ENCODE results near the gene TMPRSS3.

Gene TMPRSS3

DNA sequence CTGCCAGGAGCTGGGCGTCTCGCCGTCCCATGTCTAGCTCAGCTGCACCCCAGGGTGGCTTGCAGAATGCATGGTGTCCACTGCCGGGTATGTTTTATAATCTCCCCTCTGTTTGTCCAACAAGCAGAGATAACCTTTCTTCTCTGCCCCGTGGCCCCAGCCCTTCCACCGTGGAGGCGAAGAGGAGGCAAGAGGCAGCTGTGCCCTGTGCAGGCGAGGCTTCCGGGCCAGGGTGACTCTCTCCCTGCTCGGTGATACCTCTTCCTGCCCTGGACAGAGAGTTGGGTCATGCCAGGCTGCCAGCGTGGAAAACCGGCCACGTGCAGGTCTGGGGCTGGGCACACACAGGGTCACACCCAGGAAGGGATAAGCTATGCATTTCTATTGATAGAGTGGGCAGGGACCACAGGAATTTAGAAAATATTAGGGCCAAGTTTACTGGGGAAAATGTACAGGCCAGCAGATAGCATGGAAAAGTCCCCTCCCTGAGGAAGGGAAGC, 44.9 kb downstream of the TMPRSS3 start, which contains the start of gene TFF2:
TSS of gene TFF2 (minus strand) at position 68 of the 500 bp plus-strand sequence. CDS start at position 31, 37 bp downstream.
- no peaks in the 10 kb centered on the region for H3K36me3 ChIP-seq (ENCODE audit: insufficient read depth, low read length)
- H3K27me3 ChIP-seq (ENCODE audit: insufficient read depth, low read length) = peaks cover 34% of the 10 kb centered on the region
- no peaks in the 10 kb centered on the region for H3K79me2 ChIP-seq (ENCODE audit: control insufficient read depth, insufficient read depth, low read length, unreplicated experiment)
- no peaks in the 10 kb centered on the region for H3K4me1 ChIP-seq (ENCODE audit: control insufficient read depth, insufficient read depth, low read length, unreplicated experiment)
- H3K27ac ChIP-seq (ENCODE audit: low read depth, low read length) = no peak within 1 kb of the TSS
- no peak within 1 kb of the TSS for H2AFZ ChIP-seq (ENCODE audit: low read length, unreplicated experiment)
- no peak within 1 kb of the TSS for H3K4me3 ChIP-seq (ENCODE audit: low read depth, low read length)

DNA sequence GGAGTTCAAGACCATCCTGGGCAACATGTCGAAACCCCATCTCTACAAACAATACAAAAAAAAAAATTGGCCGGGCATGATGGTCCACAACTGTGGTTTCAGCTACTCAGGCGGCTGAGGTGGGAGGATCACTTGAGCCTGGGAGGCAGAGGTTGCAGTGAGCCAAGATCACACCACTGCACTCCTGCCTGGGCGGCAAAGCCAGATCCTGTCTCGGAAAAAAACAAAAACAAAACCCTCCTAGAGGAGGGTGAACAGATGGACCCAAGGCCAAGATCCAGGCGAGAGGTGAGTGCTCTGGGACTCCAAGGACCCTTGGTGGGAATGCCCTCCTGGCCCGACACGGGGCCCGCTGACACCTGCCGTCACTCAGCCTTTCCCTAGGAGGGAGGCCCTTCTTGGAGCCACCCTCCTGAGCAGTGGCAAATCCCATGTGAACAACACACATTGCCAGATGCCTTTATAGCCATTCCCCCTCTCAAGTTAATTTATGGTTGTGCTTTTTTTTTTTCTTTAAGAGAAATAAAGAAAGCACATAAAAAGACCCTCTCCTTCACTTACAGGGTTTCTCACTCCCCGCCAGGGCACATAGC, 45.4 kb downstream of the TMPRSS3 start:
- peaks cover 29% of the 10 kb centered on the region for H3K27me3 ChIP-seq (ENCODE audit: insufficient read depth, low read length)
- no peak overlapping the region for H3K4me3 ChIP-seq (ENCODE audit: low read depth, low read length)
- H3K79me2 ChIP-seq (ENCODE audit: control insufficient read depth, insufficient read depth, low read length, unreplicated experiment) = no peaks in the 10 kb centered on the region
- H3K4me1 ChIP-seq (ENCODE audit: control insufficient read depth, insufficient read depth, low read length, unreplicated experiment) = no peaks in the 10 kb centered on the region
- no peak overlapping the region for H3K27ac ChIP-seq (ENCODE audit: low read depth, low read length)
- no peaks in the 10 kb centered on the region for H3K36me3 ChIP-seq (ENCODE audit: insufficient read depth, low read length)
- H2AFZ ChIP-seq (ENCODE audit: low read length, unreplicated experiment) = no peak overlapping the region

DNA sequence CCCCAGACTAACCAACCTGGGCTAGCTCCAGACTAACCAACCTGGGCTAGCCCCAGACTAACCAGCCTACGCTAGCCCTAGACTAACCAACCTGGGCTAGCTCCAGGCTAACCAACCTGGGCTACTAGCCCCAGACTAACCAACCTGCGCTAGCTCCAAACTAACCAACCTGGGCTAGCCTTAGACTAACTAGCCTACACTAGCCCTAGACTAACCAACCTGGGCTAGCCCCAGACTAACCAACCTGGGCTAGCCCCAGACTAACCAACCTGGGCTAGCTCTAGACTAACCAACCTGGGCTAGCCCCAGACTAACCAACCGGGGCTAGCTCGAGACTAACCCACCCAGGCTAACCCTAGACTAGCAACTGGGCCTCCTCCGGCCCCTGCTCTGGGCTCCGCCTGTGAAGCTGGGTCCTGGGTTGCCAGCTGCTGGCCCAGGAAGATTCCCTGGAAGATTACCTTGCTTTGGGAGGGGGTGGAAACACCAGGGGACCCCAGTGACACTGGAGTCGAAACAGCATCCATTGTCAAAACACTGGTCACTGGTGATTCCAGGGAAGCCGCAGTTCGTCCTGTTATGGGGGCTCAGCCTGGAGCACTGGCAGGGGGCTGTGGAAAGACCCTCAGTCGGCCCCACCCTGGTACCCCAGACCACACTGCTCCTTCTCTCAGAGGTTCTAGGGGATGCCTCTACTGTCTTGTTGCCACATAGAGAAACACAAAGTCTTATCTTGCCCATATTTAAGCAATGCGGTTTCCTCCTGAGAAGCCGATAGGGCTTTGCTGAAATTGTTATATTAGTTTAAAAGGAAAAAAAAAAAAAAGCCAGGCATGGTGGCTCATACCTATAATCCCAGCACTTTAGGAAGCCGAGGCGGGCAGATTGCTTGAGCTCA, 46.2 kb downstream of the TMPRSS3 start:
- Histone ChIP-seq H3K36me3 (ENCODE audit: insufficient read depth, low read length) (no peaks in the 10 kb centered on the region), H3K27ac (ENCODE audit: low read depth, low read length) (no peak overlapping the region), H3K4me1 (ENCODE audit: control insufficient read depth, insufficient read depth, low read length, unreplicated experiment) (no peaks in the 10 kb centered on the region), H3K27me3 (ENCODE audit: insufficient read depth, low read length) (peaks cover 22% of the 10 kb centered on the region), H2AFZ (ENCODE audit: low read length, unreplicated experiment) (no peak overlapping the region), H3K4me3 (ENCODE audit: low read depth, low read length) (no peak overlapping the region), H3K79me2 (ENCODE audit: control insufficient read depth, insufficient read depth, low read length, unreplicated experiment) (no peaks in the 10 kb centered on the region)

DNA sequence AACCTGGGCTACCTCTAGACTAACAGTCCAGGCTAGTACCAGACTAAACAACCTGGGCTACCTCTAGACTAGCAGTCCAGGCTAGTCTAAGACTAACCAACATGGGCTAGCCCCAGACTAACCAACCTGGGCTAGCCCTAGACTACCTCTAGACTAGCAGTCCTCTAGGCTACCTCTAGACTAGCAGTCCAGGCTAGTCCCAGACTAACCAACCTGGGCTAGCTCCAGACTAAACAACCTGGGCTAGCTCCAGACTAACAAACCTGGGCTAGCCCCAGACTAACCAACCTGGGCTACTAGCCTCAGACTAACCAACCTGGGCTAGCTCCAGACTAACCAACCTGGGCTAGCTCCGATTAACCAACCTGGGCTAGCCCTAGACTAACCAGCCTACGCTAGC, 47.1 kb downstream of the TMPRSS3 start:
- H3K27me3 ChIP-seq (ENCODE audit: insufficient read depth, low read length) = peaks cover 23% of the 10 kb centered on the region
- no peak overlapping the region for H3K4me3 ChIP-seq (ENCODE audit: low read depth, low read length)
- no peaks in the 10 kb centered on the region for H3K36me3 ChIP-seq (ENCODE audit: insufficient read depth, low read length)
- H2AFZ ChIP-seq (ENCODE audit: low read length, unreplicated experiment) = no peak overlapping the region
- no peaks in the 10 kb centered on the region for H3K79me2 ChIP-seq (ENCODE audit: control insufficient read depth, insufficient read depth, low read length, unreplicated experiment)
- H3K27ac ChIP-seq (ENCODE audit: low read depth, low read length) = no peak overlapping the region
- H3K4me1 ChIP-seq (ENCODE audit: control insufficient read depth, insufficient read depth, low read length, unreplicated experiment) = no peaks in the 10 kb centered on the region

DNA sequence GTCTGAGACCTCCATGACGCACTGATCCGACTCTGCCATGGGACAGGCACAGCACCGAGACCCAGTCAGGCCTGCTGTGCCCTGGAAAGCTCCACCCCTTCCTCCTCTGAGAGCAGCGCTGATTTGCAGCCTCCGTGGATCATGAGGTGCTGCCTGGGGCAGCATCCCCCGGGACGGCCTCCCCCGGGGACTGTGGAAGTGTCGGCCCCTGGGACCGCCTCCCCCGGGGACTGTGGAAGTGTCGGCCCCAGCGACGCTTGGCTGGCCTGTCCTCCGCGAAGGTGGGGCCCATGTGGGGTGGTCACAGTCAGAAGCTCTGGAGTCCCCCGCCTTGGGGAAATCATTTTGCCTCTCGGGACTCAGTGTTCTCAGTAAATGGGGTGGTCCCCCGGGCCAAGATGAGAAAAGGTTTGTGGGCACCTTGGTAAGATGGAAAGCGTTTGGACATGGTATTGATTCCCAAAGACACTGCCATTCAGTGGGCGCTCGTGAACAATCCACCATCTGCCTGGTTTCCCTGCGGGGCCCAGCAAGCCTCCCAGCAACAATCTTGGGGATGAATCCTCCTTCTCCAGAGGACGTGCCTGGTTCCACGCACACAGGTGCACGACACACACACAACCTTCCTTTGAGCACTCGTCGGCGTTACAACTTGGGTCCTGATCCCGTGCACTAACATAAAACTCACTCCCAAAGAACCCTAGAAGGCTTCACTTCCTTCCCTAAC, 48.1 kb downstream of the TMPRSS3 start:
- H3K4me1 ChIP-seq (ENCODE audit: control insufficient read depth, insufficient read depth, low read length, unreplicated experiment) = no peaks in the 10 kb centered on the region
- no peak overlapping the region for H2AFZ ChIP-seq (ENCODE audit: low read length, unreplicated experiment)
- H3K27ac ChIP-seq (ENCODE audit: low read depth, low read length) = no peak overlapping the region
- H3K79me2 ChIP-seq (ENCODE audit: control insufficient read depth, insufficient read depth, low read length, unreplicated experiment) = no peaks in the 10 kb centered on the region
- H3K36me3 ChIP-seq (ENCODE audit: insufficient read depth, low read length) = no peaks in the 10 kb centered on the region
- H3K4me3 ChIP-seq (ENCODE audit: low read depth, low read length) = no peak overlapping the region
- peaks cover 20% of the 10 kb centered on the region for H3K27me3 ChIP-seq (ENCODE audit: insufficient read depth, low read length)

DNA sequence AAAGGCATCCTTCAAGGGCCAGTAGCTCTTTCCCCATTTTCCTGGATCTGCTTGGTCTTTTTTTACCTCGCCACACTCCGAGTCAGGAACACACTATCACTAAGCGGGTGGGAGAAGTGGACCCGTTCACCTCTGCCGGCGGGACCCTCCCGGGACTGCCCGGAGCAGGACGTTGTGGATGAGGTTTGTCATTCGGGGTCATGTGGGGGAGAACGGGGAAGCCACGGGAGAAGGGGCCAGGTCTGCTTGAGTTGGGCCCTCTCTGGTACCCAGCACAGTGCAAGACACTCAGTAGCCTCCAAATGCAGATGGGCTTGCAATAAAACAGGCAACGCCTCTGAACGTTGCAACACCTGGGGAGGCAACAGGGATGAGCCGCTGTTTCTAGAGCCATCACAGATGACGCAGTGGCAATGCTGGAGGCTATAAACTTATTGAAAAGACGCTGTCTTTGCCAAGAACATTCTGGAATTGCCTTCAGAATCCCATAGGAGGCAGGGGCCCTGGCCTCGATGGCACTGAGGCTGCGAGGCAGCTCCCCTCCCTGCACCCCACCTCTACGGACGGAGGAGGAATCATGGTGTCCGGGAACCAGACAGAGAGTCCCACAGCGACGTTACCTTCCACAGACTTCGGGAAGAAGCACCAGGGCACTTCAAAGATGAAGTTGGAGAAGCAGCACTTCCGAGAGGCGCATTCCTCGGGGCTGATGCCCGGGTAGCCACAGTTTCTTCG, 48.8 kb downstream of the TMPRSS3 start:
- no peaks in the 10 kb centered on the region for H3K36me3 ChIP-seq (ENCODE audit: insufficient read depth, low read length)
- no peaks in the 10 kb centered on the region for H3K4me1 ChIP-seq (ENCODE audit: control insufficient read depth, insufficient read depth, low read length, unreplicated experiment)
- H3K4me3 ChIP-seq (ENCODE audit: low read depth, low read length) = no peak overlapping the region
- H3K79me2 ChIP-seq (ENCODE audit: control insufficient read depth, insufficient read depth, low read length, unreplicated experiment) = no peaks in the 10 kb centered on the region
- no peak overlapping the region for H2AFZ ChIP-seq (ENCODE audit: low read length, unreplicated experiment)
- no peak overlapping the region for H3K27ac ChIP-seq (ENCODE audit: low read depth, low read length)
- H3K27me3 ChIP-seq (ENCODE audit: insufficient read depth, low read length) = peaks cover 20% of the 10 kb centered on the region

DNA sequence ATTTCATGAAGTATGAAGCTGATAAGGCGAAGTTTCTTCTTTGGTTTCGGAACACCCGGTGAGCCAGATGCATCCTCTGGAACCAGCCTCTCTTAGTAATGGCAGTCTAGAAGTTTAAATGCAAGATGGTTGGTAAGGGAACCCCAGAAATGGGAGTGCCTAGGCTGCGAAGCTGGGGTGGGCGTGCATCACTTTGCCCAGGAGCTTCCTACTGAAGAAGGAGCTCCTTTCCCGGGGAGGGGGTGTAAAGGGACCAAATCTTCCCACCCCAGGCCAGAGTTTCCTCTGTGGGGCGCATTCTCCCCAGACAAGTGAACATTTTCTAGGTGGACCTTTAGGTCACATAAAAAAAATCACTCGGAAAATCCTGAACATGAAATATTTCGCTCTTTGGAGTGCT, 49.4 kb downstream of the TMPRSS3 start:
- Histone ChIP-seq H2AFZ (ENCODE audit: low read length, unreplicated experiment) (no peak overlapping the region), H3K27ac (ENCODE audit: low read depth, low read length) (no peak overlapping the region), H3K4me3 (ENCODE audit: low read depth, low read length) (no peak overlapping the region), H3K36me3 (ENCODE audit: insufficient read depth, low read length) (no peaks in the 10 kb centered on the region), H3K27me3 (ENCODE audit: insufficient read depth, low read length) (peaks cover 19% of the 10 kb centered on the region), H3K4me1 (ENCODE audit: control insufficient read depth, insufficient read depth, low read length, unreplicated experiment) (no peaks in the 10 kb centered on the region), H3K79me2 (ENCODE audit: control insufficient read depth, insufficient read depth, low read length, unreplicated experiment) (no peaks in the 10 kb centered on the region)

DNA sequence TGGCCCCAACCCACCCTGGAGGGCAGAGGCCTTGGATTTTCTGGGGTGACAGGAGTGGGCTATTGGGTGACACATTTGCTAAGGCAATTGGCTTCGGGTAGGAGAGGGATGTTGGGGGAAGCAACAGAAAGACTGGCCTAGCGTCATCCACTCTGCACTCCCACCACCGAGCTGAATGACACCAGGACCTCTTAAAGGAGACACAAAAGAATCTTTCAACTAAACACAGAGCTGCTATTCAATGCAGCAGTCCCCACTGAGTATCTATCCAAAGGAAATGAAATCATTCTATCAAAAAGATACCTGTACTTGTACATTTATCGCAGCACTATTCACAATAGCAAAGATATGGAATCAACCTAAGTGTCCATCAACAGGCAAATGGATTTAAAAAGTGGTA, 51.2 kb downstream of the TMPRSS3 start:
- Histone ChIP-seq H3K4me1 (ENCODE audit: control insufficient read depth, insufficient read depth, low read length, unreplicated experiment) (no peaks in the 10 kb centered on the region), H3K27ac (ENCODE audit: low read depth, low read length) (no peak overlapping the region), H3K4me3 (ENCODE audit: low read depth, low read length) (no peak overlapping the region), H3K27me3 (ENCODE audit: insufficient read depth, low read length) (peaks cover 17% of the 10 kb centered on the region), H2AFZ (ENCODE audit: low read length, unreplicated experiment) (no peak overlapping the region), H3K79me2 (ENCODE audit: control insufficient read depth, insufficient read depth, low read length, unreplicated experiment) (no peaks in the 10 kb centered on the region), H3K36me3 (ENCODE audit: insufficient read depth, low read length) (no peaks in the 10 kb centered on the region)

DNA sequence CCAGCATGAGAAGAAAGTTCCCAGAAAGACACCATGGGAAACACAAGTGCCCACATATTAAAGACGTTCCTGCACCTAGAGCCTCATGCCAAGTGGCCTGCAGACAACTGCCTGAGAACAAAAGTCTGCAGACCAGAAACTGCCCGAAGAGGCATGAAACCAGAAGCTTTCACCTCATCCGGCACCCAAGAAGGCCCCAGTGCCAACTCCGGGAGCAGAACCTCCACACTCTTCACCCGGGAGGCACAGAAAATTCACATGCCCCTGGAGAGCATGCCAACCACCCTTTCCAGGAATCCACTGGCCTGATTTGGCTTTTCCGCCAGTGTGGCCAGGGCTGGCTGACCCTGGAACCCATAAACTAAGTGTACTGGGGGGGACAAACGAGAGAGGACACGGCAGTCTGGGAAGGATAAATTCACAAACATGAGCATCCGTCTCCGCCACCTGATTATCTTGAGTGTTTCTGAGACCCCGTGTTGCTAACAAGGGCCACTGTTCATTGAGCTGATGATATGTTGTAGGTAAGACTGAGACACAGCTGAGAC, 51.8 kb downstream of the TMPRSS3 start:
- Histone ChIP-seq H3K27ac (ENCODE audit: low read depth, low read length) (no peak overlapping the region), H3K79me2 (ENCODE audit: control insufficient read depth, insufficient read depth, low read length, unreplicated experiment) (no peaks in the 10 kb centered on the region), H3K27me3 (ENCODE audit: insufficient read depth, low read length) (peaks cover 17% of the 10 kb centered on the region), H2AFZ (ENCODE audit: low read length, unreplicated experiment) (no peak overlapping the region), H3K4me3 (ENCODE audit: low read depth, low read length) (no peak overlapping the region), H3K36me3 (ENCODE audit: insufficient read depth, low read length) (no peaks in the 10 kb centered on the region), H3K4me1 (ENCODE audit: control insufficient read depth, insufficient read depth, low read length, unreplicated experiment) (no peaks in the 10 kb centered on the region)

DNA sequence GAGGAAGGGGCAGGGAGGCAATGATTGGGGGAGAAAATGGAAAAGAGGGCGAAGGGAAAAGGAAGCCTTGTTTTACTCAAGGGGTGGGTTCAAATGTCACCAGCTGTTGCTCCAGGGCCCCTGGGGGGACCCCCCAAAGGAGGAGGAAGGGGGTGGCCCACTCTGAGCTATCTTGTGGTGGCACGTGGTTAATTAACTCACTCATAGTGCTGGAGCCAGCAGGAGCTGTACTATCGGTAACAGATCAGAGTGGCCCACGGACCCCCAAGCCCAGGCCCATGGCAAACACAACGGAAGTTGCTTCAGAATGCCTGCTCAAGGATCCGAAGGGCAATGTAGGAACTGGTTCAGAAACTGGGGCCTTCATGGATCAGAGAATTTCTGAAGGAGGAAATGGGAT, 52.3 kb downstream of the TMPRSS3 start:
- no peak overlapping the region for H3K4me3 ChIP-seq (ENCODE audit: low read depth, low read length)
- no peak overlapping the region for H3K27ac ChIP-seq (ENCODE audit: low read depth, low read length)
- H3K36me3 ChIP-seq (ENCODE audit: insufficient read depth, low read length) = no peaks in the 10 kb centered on the region
- peaks cover 20% of the 10 kb centered on the region for H3K27me3 ChIP-seq (ENCODE audit: insufficient read depth, low read length)
- H3K4me1 ChIP-seq (ENCODE audit: control insufficient read depth, insufficient read depth, low read length, unreplicated experiment) = no peaks in the 10 kb centered on the region
- no peak overlapping the region for H2AFZ ChIP-seq (ENCODE audit: low read length, unreplicated experiment)
- H3K79me2 ChIP-seq (ENCODE audit: control insufficient read depth, insufficient read depth, low read length, unreplicated experiment) = no peaks in the 10 kb centered on the region

All from ACC112 (cell line).